ENCODE results near the gene ZNF844.
"Not testable (repeated sequence)": the region's sequence is repeated elsewhere in the genome, so short reads cannot be mapped to it uniquely, and the experiment has no call there.

ZNF844 gene

GRCh38 chr19:12052497-12053169, 11.9 kb upstream of the ZNF844 start, which contains the start of gene ZNF878:
TSS of gene ZNF878 (minus strand) at chr19:12052961. CDS start at chr19:12052801, 160 bp downstream.
- TF ChIP-seq, protein P1, sequence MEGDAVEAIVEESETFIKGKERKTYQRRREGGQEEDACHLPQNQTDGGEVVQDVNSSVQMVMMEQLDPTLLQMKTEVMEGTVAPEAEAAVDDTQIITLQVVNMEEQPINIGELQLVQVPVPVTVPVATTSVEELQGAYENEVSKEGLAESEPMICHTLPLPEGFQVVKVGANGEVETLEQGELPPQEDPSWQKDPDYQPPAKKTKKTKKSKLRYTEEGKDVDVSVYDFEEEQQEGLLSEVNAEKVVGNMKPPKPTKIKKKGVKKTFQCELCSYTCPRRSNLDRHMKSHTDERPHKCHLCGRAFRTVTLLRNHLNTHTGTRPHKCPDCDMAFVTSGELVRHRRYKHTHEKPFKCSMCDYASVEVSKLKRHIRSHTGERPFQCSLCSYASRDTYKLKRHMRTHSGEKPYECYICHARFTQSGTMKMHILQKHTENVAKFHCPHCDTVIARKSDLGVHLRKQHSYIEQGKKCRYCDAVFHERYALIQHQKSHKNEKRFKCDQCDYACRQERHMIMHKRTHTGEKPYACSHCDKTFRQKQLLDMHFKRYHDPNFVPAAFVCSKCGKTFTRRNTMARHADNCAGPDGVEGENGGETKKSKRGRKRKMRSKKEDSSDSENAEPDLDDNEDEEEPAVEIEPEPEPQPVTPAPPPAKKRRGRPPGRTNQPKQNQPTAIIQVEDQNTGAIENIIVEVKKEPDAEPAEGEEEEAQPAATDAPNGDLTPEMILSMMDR (IDR thresholded peaks at IDR 0.05; ENCODE audit: low read depth, low read length, poor library complexity, severe bottlenecking) = peak; percentile 38
- no peak for TF ChIP-seq EZH2phosphoT487 (IDR thresholded peaks at IDR 0.05; ENCODE audit: borderline replicate concordance, low read length)
- no peaks in the 10 kb centered on the region for H3K79me2 ChIP-seq (ENCODE audit: control insufficient read depth, low read length)
- H3K27ac ChIP-seq (ENCODE audit: low read depth, low read length) = peak within 1 kb of the TSS; percentile 14; the same call in 1 of the 2 replicates
- H3K4me3 ChIP-seq (ENCODE audit: low read length) = peak within 1 kb of the TSS; percentile 81
- no peaks in the 10 kb centered on the region for H3K9me2 ChIP-seq (replicated peaks; ENCODE audit: control insufficient read depth, low read length)
- no peaks in the 10 kb centered on the region for H3F3A ChIP-seq (ENCODE audit: control insufficient read depth, insufficient read depth)
- H4K20me1 ChIP-seq (ENCODE audit: control insufficient read depth, insufficient read depth, low read depth, low read length) = no peaks in the 10 kb centered on the region
- H3K27me3 ChIP-seq (ENCODE audit: control insufficient read depth, low read length) = peaks cover 7% of the 10 kb centered on the region
- H3K4me2 ChIP-seq (ENCODE audit: low read length) = peak within 1 kb of the TSS; percentile 88
- peaks cover 10% of the 10 kb centered on the region for H3K4me1 ChIP-seq (ENCODE audit: control insufficient read depth, low read length)
- H3K9me3 ChIP-seq (ENCODE audit: control insufficient read depth, insufficient read depth, low read length) = no peaks in the 10 kb centered on the region
- no peaks in the 10 kb centered on the region for H3K36me3 ChIP-seq (ENCODE audit: control insufficient read depth, low read length)

DNA sequence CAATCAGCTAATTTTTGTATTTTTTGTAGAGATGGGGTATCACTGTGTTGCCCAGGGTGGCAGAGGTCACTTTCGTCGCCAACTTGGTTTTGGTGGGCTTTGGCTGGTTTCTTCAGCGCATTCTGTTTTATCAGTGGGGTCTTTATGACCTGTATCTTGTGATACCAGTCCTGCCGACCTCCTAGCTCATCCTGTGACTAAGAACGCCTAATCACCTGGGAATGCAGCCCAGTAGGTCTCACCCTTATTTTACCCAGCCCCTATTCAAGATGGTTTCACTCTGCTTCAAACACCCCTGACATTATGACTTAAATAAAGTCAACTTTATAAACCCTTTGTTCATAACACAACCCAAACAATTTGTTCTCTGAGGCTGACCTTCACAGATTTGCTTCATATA, 8.7 kb upstream of the ZNF844 start:
- TF ChIP-seq, protein P1 (IDR thresholded peaks at IDR 0.05; ENCODE audit: low read depth, low read length, poor library complexity, severe bottlenecking) = no peak
- TF ChIP-seq EZH2phosphoT487 (IDR thresholded peaks at IDR 0.05; ENCODE audit: borderline replicate concordance, low read length) = no peak
- peaks cover 10% of the 10 kb centered on the region for H3K4me1 ChIP-seq (ENCODE audit: control insufficient read depth, low read length)

GRCh38 chr19:12075538-12076139, 11.1 kb downstream of the ZNF844 start:
- TF ChIP-seq, protein P1 (IDR thresholded peaks at IDR 0.05; ENCODE audit: low read depth, low read length, poor library complexity, severe bottlenecking) = no peak
- TF ChIP-seq EZH2phosphoT487 (IDR thresholded peaks at IDR 0.05; ENCODE audit: borderline replicate concordance, low read length) = no peak
- Histone ChIP-seq H3F3A (ENCODE audit: control insufficient read depth, insufficient read depth) (no peaks in the 10 kb centered on the region), H3K27me3 (ENCODE audit: control insufficient read depth, low read length) (no peaks in the 10 kb centered on the region), H3K9me3 (ENCODE audit: control insufficient read depth, insufficient read depth, low read length) (peaks cover 53% of the 10 kb centered on the region), H3K4me3 (ENCODE audit: low read length) (no peak overlapping the region), H3K36me3 (ENCODE audit: control insufficient read depth, low read length) (peaks cover 56% of the 10 kb centered on the region), H3K4me1 (ENCODE audit: control insufficient read depth, low read length) (peaks cover 5% of the 10 kb centered on the region; the same call in 1 of the 2 replicates), H3K4me2 (ENCODE audit: low read length) (no peak overlapping the region), H3K9me2 (replicated peaks; ENCODE audit: control insufficient read depth, low read length) (no peaks in the 10 kb centered on the region), H4K20me1 (ENCODE audit: control insufficient read depth, insufficient read depth, low read depth, low read length) (no peaks in the 10 kb centered on the region), H3K27ac (ENCODE audit: low read depth, low read length) (no peak overlapping the region), H3K79me2 (ENCODE audit: control insufficient read depth, low read length) (peaks cover 5% of the 10 kb centered on the region; the same call in 1 of the 2 replicates)

More for the DNA sequence above, 8.7 kb upstream of the ZNF844 start:
- no peaks in the 10 kb centered on the region for H3K9me2 ChIP-seq (replicated peaks; ENCODE audit: control insufficient read depth, low read length)
- no peak overlapping the region for H3K4me2 ChIP-seq (ENCODE audit: low read length)
- H3K79me2 ChIP-seq (ENCODE audit: control insufficient read depth, low read length) = no peaks in the 10 kb centered on the region
- no peaks in the 10 kb centered on the region for H3K36me3 ChIP-seq (ENCODE audit: control insufficient read depth, low read length)
- H4K20me1 ChIP-seq (ENCODE audit: control insufficient read depth, insufficient read depth, low read depth, low read length) = no peaks in the 10 kb centered on the region
- no peak overlapping the region for H3K4me3 ChIP-seq (ENCODE audit: low read length)
- H3K27me3 ChIP-seq (ENCODE audit: control insufficient read depth, low read length) = peaks cover 7% of the 10 kb centered on the region
- no peak overlapping the region for H3K27ac ChIP-seq (ENCODE audit: low read depth, low read length)
- H3K9me3 ChIP-seq (ENCODE audit: control insufficient read depth, insufficient read depth, low read length) = no peaks in the 10 kb centered on the region
- H3F3A ChIP-seq (ENCODE audit: control insufficient read depth, insufficient read depth) = no peaks in the 10 kb centered on the region

- H3F3A ChIP-seq (ENCODE audit: control insufficient read depth, insufficient read depth); H3K27me3 ChIP-seq (ENCODE audit: control insufficient read depth, low read length); H3K4me1 ChIP-seq (ENCODE audit: control insufficient read depth, low read length); H3K79me2 ChIP-seq (ENCODE audit: control insufficient read depth, low read length); H3K4me2 ChIP-seq (ENCODE audit: low read length); H3K27ac ChIP-seq (ENCODE audit: low read depth, low read length); H3K4me3 ChIP-seq (ENCODE audit: low read length); H3K9me2 ChIP-seq (replicated peaks; ENCODE audit: control insufficient read depth, low read length); H4K20me1 ChIP-seq (ENCODE audit: control insufficient read depth, insufficient read depth, low read depth, low read length): not testable (repeated sequence)
- H3K9me3 ChIP-seq (ENCODE audit: control insufficient read depth, insufficient read depth, low read length) = peaks cover 50% of the 10 kb centered on the region
- H3K36me3 ChIP-seq (ENCODE audit: control insufficient read depth, low read length) = peaks cover 56% of the 10 kb centered on the region
Observed at GRCh38 chr19:12076331-12076730, 11.8 kb downstream of the ZNF844 start.
